ENCODE measurements around the gene ZNF385A. TPM values are rescaled to one million over a fixed set of nuclear protein-coding genes. Genes with fewer than 3 reads are reported as not detected.

Gene ZNF385A
- total and polyA plus RNA-seq, 8 donors: 1.2 to 35.7 (median 12.4) TPM

GRCh38 chr12:54390668-54391551 is 6.4 kb upstream of the ZNF385A start:
- no peaks in the 10 kb centered on the region for H3K9me3 ChIP-seq
- peaks cover 0 to 37% (median 17%) of the 10 kb centered on the region in 4 donors for H3K4me1 ChIP-seq
- peak overlapping the region; percentile 47 to 58 (median 51) for H3K4me3 ChIP-seq
- H3K36me3 ChIP-seq: peaks cover 10 to 32% (median 22%) of the 10 kb centered on the region in 4 donors
- intact Hi-C loops (cut with DNase I; ENCODE audit: low total_unique reads): no loop called here
- no peaks in the 10 kb centered on the region for H3K27me3 ChIP-seq
- peak; percentile 58 to 84 for DNase-seq
- TF ChIP-seq POLR2A (IDR thresholded peaks at IDR 0.05) (no peak), POLR2AphosphoS5 (IDR thresholded peaks at IDR 0.05) (no peak), EP300 (IDR thresholded peaks at IDR 0.05) (no peak), CTCF (IDR thresholded peaks at IDR 0.05) (no peak)
- peak overlapping the region in 3 of 5 donors; percentile 12 to 57 (median 24) for H3K27ac ChIP-seq
- WGBS, 5 donors: 13 to 24% (median 18%) methylated on average over 28 to 51 of the region's 51 CpGs

GRCh38 chr12:54390176-54390667 is 5.7 kb upstream of the ZNF385A start:
- H3K4me3 ChIP-seq: peak overlapping the region in 1 of 4 donors; percentile 47
- 49 to 83% (median 73%) methylated on average over 3 to 7 of the region's 7 CpGs for WGBS, 5 donors
- no peaks in the 10 kb centered on the region for H3K9me3 ChIP-seq
- H3K4me1 ChIP-seq: peaks cover 0 to 43% (median 23%) of the 10 kb centered on the region in 4 donors
- intact Hi-C loops (cut with DNase I; ENCODE audit: low total_unique reads): no loop called here
- no peak for DNase-seq
- H3K27ac ChIP-seq: no peak overlapping the region
- no peaks in the 10 kb centered on the region for H3K27me3 ChIP-seq
- no peak for TF ChIP-seq POLR2A (IDR thresholded peaks at IDR 0.05)
- TF ChIP-seq POLR2AphosphoS5 (IDR thresholded peaks at IDR 0.05): no peak
- no peak for TF ChIP-seq EP300 (IDR thresholded peaks at IDR 0.05)
- no peak for TF ChIP-seq CTCF (IDR thresholded peaks at IDR 0.05)
- H3K36me3 ChIP-seq: peaks cover 5 to 25% (median 15%) of the 10 kb centered on the region in 4 donors

GRCh38 chr12:54389607-54390175 is 5.2 kb upstream of the ZNF385A start:
- no peak for DNase-seq
- intact Hi-C loops (cut with DNase I; ENCODE audit: low total_unique reads): no loop called here
- H3K36me3 ChIP-seq: peaks cover 0 to 20% (median 9%) of the 10 kb centered on the region in 4 donors
- H3K4me3 ChIP-seq: no peak overlapping the region
- no peak for TF ChIP-seq CTCF (IDR thresholded peaks at IDR 0.05)
- TF ChIP-seq POLR2AphosphoS5 (IDR thresholded peaks at IDR 0.05): no peak
- no peak for TF ChIP-seq POLR2A (IDR thresholded peaks at IDR 0.05)
- no peak for TF ChIP-seq EP300 (IDR thresholded peaks at IDR 0.05)
- no peaks in the 10 kb centered on the region for H3K9me3 ChIP-seq
- WGBS, 5 donors: 87 to 93% (median 91%) methylated on average over 4 to 5 of the region's 5 CpGs
- H3K4me1 ChIP-seq: peaks cover 0 to 48% (median 25%) of the 10 kb centered on the region in 4 donors
- no peaks in the 10 kb centered on the region for H3K27me3 ChIP-seq
- no peak overlapping the region for H3K27ac ChIP-seq

- no peak for DNase-seq
- TF ChIP-seq POLR2AphosphoS5 (IDR thresholded peaks at IDR 0.05): no peak
- TF ChIP-seq EP300 (IDR thresholded peaks at IDR 0.05): no peak
- TF ChIP-seq CTCF (IDR thresholded peaks at IDR 0.05): no peak
- no peak for TF ChIP-seq POLR2A (IDR thresholded peaks at IDR 0.05)
- Histone ChIP-seq H3K9me3 (no peaks in the 10 kb centered on the region), H3K4me1 (peaks cover 0 to 54% (median 28%) of the 10 kb centered on the region in 4 donors), H3K27ac (no peak overlapping the region), H3K4me3 (no peak overlapping the region), H3K27me3 (no peaks in the 10 kb centered on the region), H3K36me3 (peaks cover 0 to 14% (median 4%) of the 10 kb centered on the region in 4 donors)
- intact Hi-C loops (cut with DNase I; ENCODE audit: low total_unique reads): no loop called here
- 84 to 94% (median 90%) methylated on average over 3 of the region's 3 CpGs for WGBS, 5 donors
Observed at GRCh38 chr12:54389134-54389508, 4.6 kb upstream of the ZNF385A start.
